Activated T-cell treated with anti-CD3 and anti-CD28 coated beads, Interleukin-2, amount 50 U/mL, for 72 hours (primary cell): ENCODE measurements around the gene CSTF3. TPM values are rescaled to one million over a fixed set of nuclear protein-coding genes. Genes with fewer than 3 reads are reported as not detected.
"Not testable (repeated sequence)": the region's sequence is repeated elsewhere in the genome, so short reads cannot be mapped to it uniquely, and the experiment has no call there.

Experiments
- ATAC-seq, 2 donors: fragments of 150-1000 bp; cut with Tn5 transposase; replicated peaks in 1 of 2; 2 replicates each; pipeline ENCODE4 v1.10.0; 2021; ENCODE audit warnings: moderate library complexity in 2 of 2, mild to moderate bottlenecking in 1 of 2
- DNase-seq, 2 donors: peaks; one replicate each; pipeline ENCODE4 v3.0.0; 2021 to 2022; ENCODE audit warnings: mixed read lengths in 1 of 2
- H3K27ac Mint-ChIP-seq: one replicate; pipeline ENCODE4 v1.8.0; 2022; ENCODE audit warnings: mild to moderate bottlenecking, moderate library complexity, mixed read lengths
- H3K27me3 Mint-ChIP-seq: one replicate; pipeline ENCODE4 v1.8.0; 2022; ENCODE audit warnings: low read depth, mixed read lengths
- H3K36me3 Mint-ChIP-seq, 2 donors: one replicate each; pipeline ENCODE4 v1.8.0; 2022; ENCODE audit warnings: mixed read lengths in 2 of 2, mild to moderate bottlenecking in 1 of 2; ENCODE audit not compliant: insufficient read depth in 2 of 2
- H3K4me1 Mint-ChIP-seq: one replicate; pipeline ENCODE4 v1.8.0; 2022; ENCODE audit warnings: low read depth, mixed read lengths
- H3K4me3 Mint-ChIP-seq, 2 donors: one replicate each; pipeline ENCODE4 v1.8.0; 2022; ENCODE audit warnings: mild to moderate bottlenecking in 2 of 2, mixed read lengths in 2 of 2, moderate library complexity in 2 of 2
- H3K9me3 Mint-ChIP-seq, 2 donors: one replicate each; pipeline ENCODE4 v1.8.0; 2022; ENCODE audit warnings: mixed read lengths in 2 of 2
- total RNA-seq, 2 donors: library from RNA; stranded (reverse); gene quantifications; one replicate each; pipeline ENCODE4 v1.2.3, GENCODE V29; 2022

Gene CSTF3
- total RNA-seq, 2 donors from 2014 or later: 29.9 to 32.8 TPM

GRCh38 chr11:33063326-33063881 is 97.9 kb downstream of the CSTF3 start:
- Mint-ChIP-seq H3K4me3 (peak overlapping the region in 1 of 2 donors; percentile 53), H3K9me3 (no peaks in the 10 kb centered on the region), H3K27ac (peak overlapping the region; percentile 90), H3K4me1 (peaks cover 56% of the 10 kb centered on the region), H3K27me3 (no peaks in the 10 kb centered on the region), H3K36me3 (peaks cover 0 to 9% of the 10 kb centered on the region in 2 donors)
- peak; percentile 15 to 19 for DNase-seq
- peak; percentile 79 for ATAC-seq

GRCh38 chr11:33062137-33062536 is 99.1 kb downstream of the CSTF3 start:
- no peak overlapping the region for H3K4me3 Mint-ChIP-seq

GRCh38 chr11:33060271-33060670 is 101.0 kb downstream of the CSTF3 start:
- no peak for DNase-seq
- no peak overlapping the region for H3K27ac Mint-ChIP-seq
- ATAC-seq: no peak
- H3K36me3 Mint-ChIP-seq: peaks cover 2 to 9% of the 10 kb centered on the region in 2 donors
- no peaks in the 10 kb centered on the region for H3K27me3 Mint-ChIP-seq
- H3K9me3 Mint-ChIP-seq: no peaks in the 10 kb centered on the region
- no peak overlapping the region for H3K4me3 Mint-ChIP-seq
- peaks cover 48% of the 10 kb centered on the region for H3K4me1 Mint-ChIP-seq

More at GRCh38 chr11:33062137-33062536, 99.1 kb downstream of the CSTF3 start:
- Mint-ChIP-seq H3K27ac (no peak overlapping the region), H3K4me1 (peaks cover 56% of the 10 kb centered on the region), H3K9me3 (no peaks in the 10 kb centered on the region), H3K36me3 (peaks cover 0 to 9% of the 10 kb centered on the region in 2 donors), H3K27me3 (no peaks in the 10 kb centered on the region)
- no peak for ATAC-seq
- no peak for DNase-seq

GRCh38 chr11:33059331-33060007 is 101.8 kb downstream of the CSTF3 start:
- DNase-seq (no peak), ATAC-seq (no peak)
- Mint-ChIP-seq H3K36me3 (peaks cover 2 to 9% of the 10 kb centered on the region in 2 donors), H3K4me3 (no peak overlapping the region), H3K9me3 (no peaks in the 10 kb centered on the region), H3K27me3 (no peaks in the 10 kb centered on the region), H3K4me1 (peaks cover 40% of the 10 kb centered on the region), H3K27ac (no peak overlapping the region)

GRCh38 chr11:33057284-33057683 is 104.0 kb downstream of the CSTF3 start:
- no peaks in the 10 kb centered on the region for H3K27me3 Mint-ChIP-seq
- no peaks in the 10 kb centered on the region for H3K9me3 Mint-ChIP-seq
- H3K4me1 Mint-ChIP-seq: peaks cover 18% of the 10 kb centered on the region
- no peak overlapping the region for H3K4me3 Mint-ChIP-seq
- DNase-seq (no peak), ATAC-seq (no peak)
- peaks cover 2 to 5% of the 10 kb centered on the region in 2 donors for H3K36me3 Mint-ChIP-seq
- H3K27ac Mint-ChIP-seq: no peak overlapping the region

- DNase-seq: no peak
- H3K4me3 Mint-ChIP-seq: no peak overlapping the region
- peaks cover 5% of the 10 kb centered on the region for H3K4me1 Mint-ChIP-seq
- no peak overlapping the region for H3K27ac Mint-ChIP-seq
- H3K36me3 Mint-ChIP-seq: peaks cover 2 to 5% of the 10 kb centered on the region in 2 donors
- H3K27me3 Mint-ChIP-seq: no peaks in the 10 kb centered on the region
- no peaks in the 10 kb centered on the region for H3K9me3 Mint-ChIP-seq
- no peak for ATAC-seq
Measured at GRCh38 chr11:33055375-33055774, 105.9 kb downstream of the CSTF3 start.

GRCh38 chr11:33052231-33052630 is 109.0 kb downstream of the CSTF3 start:
- no peak for ATAC-seq
- Mint-ChIP-seq H3K27me3 (no peaks in the 10 kb centered on the region), H3K4me1 (no peaks in the 10 kb centered on the region), H3K27ac (no peak overlapping the region), H3K36me3 (peaks cover 2 to 5% of the 10 kb centered on the region in 2 donors), H3K9me3 (no peaks in the 10 kb centered on the region), H3K4me3 (no peak overlapping the region)
- no peak for DNase-seq

GRCh38 chr11:33049565-33050408 is 111.5 kb downstream of the CSTF3 start:
- H3K27ac Mint-ChIP-seq, H3K4me3 Mint-ChIP-seq, DNase-seq, H3K4me1 Mint-ChIP-seq, H3K9me3 Mint-ChIP-seq, ATAC-seq, H3K27me3 Mint-ChIP-seq: not testable (repeated sequence)
- peaks cover 2 to 11% of the 10 kb centered on the region in 2 donors for H3K36me3 Mint-ChIP-seq

- not testable (repeated sequence) for H3K27me3 Mint-ChIP-seq, H3K4me3 Mint-ChIP-seq, DNase-seq, H3K9me3 Mint-ChIP-seq, H3K27ac Mint-ChIP-seq, H3K4me1 Mint-ChIP-seq, ATAC-seq
- H3K36me3 Mint-ChIP-seq: peaks cover 2 to 11% of the 10 kb centered on the region in 2 donors
Measured at GRCh38 chr11:33048701-33049100, 112.6 kb downstream of the CSTF3 start.

GRCh38 chr11:33045551-33046255 is 115.6 kb downstream of the CSTF3 start:
- no peak for DNase-seq
- no peak for ATAC-seq
- Mint-ChIP-seq H3K27me3 (no peaks in the 10 kb centered on the region), H3K9me3 (no peaks in the 10 kb centered on the region), H3K36me3 (peaks cover 2 to 11% of the 10 kb centered on the region in 2 donors), H3K27ac (no peak overlapping the region), H3K4me3 (no peak overlapping the region), H3K4me1 (peaks cover 22% of the 10 kb centered on the region)

GRCh38 chr11:33044285-33044756 is 117.0 kb downstream of the CSTF3 start:
- ATAC-seq: no peak
- H3K4me3 Mint-ChIP-seq: no peak overlapping the region

GRCh38 chr11:33043221-33043830 is 118.0 kb downstream of the CSTF3 start:
- Mint-ChIP-seq H3K36me3 (peaks cover 2 to 11% of the 10 kb centered on the region in 2 donors), H3K4me1 (peaks cover 29% of the 10 kb centered on the region), H3K4me3 (peak overlapping the region in 1 of 2 donors; percentile 75), H3K27ac (peak overlapping the region; percentile 65), H3K9me3 (no peaks in the 10 kb centered on the region), H3K27me3 (no peaks in the 10 kb centered on the region)
- ATAC-seq (peak; percentile 24 to 38), DNase-seq (no peak)

More at GRCh38 chr11:33044285-33044756, 117.0 kb downstream of the CSTF3 start:
- peaks cover 29% of the 10 kb centered on the region for H3K4me1 Mint-ChIP-seq
- no peak for DNase-seq
- H3K27me3 Mint-ChIP-seq: no peaks in the 10 kb centered on the region
- no peaks in the 10 kb centered on the region for H3K9me3 Mint-ChIP-seq
- H3K36me3 Mint-ChIP-seq: peaks cover 2 to 11% of the 10 kb centered on the region in 2 donors
- H3K27ac Mint-ChIP-seq: no peak overlapping the region
